GM21381 (cell line): Measurements from ENCODE around the gene NAIF1.
A peak's percentile ranks its signal among the peaks of the same experiment; 100 is the strongest.
"Not testable (repeated sequence)": the region's sequence is repeated elsewhere in the genome, so short reads cannot be mapped to it uniquely, and the experiment has no call there.

Experiments used
- ATAC-seq: cut with Tn5 transposase; IDR thresholded peaks from one replicate; pipeline ENCODE4 v1.9.1; 2021; ENCODE audit warnings: mild to moderate bottlenecking, moderate library complexity; ENCODE audit not compliant: unreplicated experiment

NAIF1 gene

GRCh38 chr9:128066713-128067644, at the start of gene NAIF1:
NAIF1 (minus strand) TSS chr9:128067320; CDS start chr9:128067101, 219 bp downstream.
- ATAC-seq, result peak; percentile 56

DNA sequence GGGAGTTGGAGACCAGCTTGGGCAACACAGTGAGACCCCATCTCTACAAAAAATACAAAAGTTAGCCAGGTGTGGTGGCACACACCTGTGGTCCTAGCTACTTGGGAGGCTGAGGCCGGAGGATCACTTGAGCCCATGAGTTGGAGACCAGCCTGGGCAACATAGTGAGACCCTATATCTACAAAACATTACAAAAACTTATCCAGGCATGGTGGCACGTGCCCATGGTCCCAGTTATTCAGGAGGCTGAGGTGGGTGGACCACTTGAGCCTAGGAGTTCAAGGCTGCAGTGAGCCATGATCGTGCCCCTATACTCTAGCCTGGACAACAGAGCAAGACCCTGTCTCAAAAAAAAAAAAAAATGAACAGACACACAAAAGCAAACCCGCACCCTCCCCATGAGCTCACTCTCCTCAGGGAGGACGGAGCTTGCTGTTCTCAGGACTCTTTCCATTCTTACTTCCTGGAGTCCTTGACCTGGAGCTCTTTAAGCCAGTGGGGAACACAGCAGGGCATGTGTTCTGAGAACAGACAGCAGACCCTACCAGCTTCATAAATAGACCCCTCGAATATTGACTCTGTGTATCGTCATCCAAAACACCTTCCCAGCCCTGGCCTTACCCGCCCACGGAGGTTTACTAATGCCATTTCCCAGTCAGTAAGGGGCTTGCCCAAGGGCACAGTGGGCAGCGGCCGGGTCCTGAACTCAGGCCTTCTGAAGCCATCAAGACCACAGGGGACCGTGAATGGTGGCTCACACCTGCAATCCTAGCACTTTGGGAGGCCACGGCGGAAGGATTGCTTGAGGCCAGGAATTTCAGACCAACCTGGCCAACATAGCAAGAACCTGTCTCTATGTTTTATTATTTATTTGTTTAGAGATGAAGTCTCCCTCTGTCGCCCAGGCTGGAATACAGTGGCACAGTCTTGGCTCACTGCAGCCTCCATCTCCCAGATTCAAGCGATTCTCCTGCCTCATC, 49.3 kb upstream of the NAIF1 start:
- no peak for ATAC-seq

DNA sequence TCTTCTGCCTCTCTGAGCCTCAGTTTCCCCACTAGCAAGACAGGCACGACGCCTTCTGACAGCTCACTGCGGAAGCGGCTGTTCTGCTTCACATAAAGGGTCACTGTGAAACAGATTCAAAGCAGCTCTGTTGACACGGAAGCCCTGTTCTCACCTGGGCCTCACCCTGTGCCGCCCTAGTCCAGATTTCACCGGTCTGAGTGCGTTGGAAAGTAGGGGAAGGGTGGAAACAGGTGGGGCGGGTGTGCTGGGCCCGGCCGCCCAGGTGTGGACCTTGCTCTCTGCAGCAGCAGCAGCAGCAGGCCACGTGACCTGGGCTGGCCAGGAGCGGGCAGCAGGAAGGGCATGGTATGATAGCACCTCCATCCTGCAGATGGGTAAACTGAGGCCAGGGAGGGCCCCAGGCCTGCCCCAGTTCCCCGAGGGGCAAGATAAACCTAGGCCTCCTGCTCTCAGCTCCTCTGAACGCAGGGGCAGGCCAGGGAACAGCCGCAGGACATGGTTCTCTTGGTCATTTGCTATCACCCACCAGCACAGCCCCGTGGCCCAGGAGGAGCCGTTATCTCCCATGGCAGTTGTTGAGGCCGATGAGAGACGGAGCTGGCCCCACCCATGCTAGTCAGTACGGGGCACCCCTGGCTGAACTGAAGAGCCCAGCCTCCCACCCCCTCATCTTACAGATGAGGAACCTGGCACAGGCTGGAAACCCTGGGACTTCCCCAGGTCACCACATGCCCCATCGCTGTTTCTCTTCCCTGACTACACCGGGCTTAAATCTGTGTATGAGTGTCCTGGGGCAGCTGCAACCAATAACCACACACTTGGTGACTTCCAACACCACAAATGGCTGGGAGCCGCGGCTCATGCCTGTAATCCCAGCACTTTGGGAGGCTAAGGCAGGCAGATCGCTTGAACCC, 48.3 kb upstream of the NAIF1 start:
- ATAC-seq, result no peak

DNA sequence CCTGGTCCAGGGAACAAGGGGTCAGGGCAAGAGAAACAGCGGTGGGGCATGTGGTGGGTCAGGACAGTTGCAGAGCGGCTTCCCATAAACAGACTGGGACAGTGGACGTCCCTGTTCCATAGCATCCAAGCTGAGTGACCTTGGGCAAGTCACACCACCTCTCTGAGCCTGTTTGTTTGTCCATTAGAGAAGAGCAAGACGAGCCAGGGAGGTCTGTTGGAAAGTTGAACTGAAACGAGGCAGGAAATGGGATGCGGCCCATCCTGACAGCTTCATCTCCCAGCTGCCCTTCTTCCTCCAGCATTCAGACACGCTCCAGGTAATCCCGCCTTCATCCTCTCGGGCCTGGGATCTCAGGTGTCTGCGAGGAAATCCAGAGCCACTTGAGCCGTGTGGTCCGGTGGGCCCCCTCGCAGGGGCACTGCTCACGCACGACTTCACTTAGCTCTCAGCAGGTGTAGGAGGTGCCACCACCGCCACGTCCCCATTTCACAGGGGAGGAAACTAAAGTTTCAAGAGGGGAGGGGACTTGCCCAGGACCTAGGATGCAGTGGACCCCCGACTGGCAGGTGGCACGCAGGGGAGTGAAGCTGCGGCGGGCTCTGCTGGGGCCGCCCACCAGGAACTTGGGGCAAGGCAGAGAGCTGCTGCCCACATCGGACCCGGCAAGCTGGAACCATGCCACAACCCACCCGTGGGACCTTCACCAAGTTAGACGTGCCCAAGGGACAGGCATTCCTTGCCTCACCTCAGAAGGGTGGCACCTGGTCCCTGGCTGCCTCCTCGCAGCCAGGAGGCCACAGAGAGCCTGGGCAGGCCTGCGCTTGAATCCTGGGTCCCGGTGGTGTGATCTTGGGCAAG, 47.4 kb upstream of the NAIF1 start:
- ATAC-seq, result no peak

GRCh38 chr9:128113526-128114325, 46.6 kb upstream of the NAIF1 start:
- ATAC-seq, result no peak

DNA sequence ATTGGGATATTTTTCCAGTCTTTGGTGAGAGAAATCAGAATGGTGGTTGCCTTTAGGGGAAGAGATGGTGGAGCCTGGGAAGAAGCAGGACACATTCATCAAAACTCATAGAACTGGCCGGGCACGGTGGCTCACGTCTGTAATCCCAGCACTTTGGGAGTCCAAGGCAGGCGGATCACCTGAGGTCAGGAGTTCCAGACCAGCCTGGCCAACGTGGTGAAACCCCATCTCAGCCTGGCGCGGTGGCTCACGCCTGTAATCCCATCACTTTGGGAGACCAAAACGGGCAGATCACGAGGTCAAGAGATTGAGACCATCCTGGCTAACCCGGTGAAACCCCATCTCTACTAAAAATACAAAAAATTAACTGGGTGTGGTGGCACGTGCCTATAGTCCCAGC, 44.6 kb upstream of the NAIF1 start:
- ATAC-seq, result not testable (repeated sequence)

- no peak for ATAC-seq
These were observed 42.1 kb upstream of the NAIF1 start for GRCh38 chr9:128109050-128109709.

DNA sequence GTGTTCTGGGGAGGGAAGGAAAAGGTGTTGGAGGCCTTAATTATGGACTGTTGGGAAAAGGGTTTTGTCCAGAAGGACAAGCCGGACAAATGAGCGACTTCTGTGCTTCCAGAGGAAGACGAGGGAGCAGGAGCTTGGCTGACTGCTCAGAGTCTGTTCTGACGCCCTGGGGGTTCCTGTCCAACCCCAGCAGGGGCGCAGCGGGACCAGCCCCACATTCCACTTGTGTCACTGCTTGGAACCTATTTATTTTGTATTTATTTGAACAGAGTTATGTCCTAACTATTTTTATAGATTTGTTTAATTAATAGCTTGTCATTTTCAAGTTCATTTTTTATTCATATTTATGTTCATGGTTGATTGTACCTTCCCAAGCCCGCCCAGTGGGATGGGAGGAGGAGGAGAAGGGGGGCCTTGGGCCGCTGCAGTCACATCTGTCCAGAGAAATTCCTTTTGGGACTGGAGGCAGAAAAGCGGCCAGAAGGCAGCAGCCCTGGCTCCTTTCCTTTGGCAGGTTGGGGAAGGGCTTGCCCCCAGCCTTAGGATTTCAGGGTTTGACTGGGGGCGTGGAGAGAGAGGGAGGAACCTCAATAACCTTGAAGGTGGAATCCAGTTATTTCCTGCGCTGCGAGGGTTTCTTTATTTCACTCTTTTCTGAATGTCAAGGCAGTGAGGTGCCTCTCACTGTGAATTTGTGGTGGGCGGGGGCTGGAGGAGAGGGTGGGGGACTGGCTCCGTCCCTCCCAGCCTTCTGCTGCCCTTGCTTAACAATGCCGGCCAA, 41.3 kb upstream of the NAIF1 start:
- no peak for ATAC-seq

- ATAC-seq, result no peak
These were observed 40.5 kb upstream of the NAIF1 start for GRCh38 chr9:128107468-128108268.

GRCh38 chr9:128106940-128107467, 39.9 kb upstream of the NAIF1 start:
- no peak for ATAC-seq

DNA sequence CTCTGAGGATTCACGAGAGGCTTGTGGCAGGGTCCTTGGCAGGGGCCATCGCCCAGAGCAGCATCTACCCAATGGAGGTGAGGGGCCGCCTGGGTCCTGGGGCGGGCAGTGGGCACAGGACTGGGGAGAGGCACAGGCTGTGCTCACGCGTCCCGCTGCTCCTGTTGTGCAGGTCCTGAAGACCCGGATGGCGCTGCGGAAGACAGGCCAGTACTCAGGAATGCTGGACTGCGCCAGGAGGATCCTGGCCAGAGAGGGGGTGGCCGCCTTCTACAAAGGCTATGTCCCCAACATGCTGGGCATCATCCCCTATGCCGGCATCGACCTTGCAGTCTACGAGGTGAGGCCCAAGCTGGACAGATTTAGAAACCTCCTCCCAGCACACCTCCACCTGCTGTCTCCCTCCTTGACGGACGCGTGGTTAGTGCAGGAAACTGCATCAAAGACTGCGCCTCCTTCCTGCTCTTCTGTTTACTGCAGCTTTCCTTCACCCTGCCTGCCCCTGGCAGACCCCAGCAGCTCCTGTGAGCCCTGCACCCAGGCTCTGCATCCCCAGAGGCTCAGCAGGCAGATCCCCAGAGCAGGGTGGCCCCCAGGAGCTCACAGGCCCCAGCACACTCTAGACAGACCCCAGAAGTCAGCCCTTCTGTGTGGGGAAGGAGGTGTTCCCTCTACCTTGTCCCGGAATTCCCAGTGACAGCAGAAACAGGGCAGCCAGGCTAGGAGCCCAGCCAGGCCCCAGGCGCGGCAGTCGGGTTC, 39.2 kb upstream of the NAIF1 start:
- no peak for ATAC-seq

- ATAC-seq, result no peak
These were observed 38.5 kb upstream of the NAIF1 start for GRCh38 chr9:128105538-128106175.

DNA sequence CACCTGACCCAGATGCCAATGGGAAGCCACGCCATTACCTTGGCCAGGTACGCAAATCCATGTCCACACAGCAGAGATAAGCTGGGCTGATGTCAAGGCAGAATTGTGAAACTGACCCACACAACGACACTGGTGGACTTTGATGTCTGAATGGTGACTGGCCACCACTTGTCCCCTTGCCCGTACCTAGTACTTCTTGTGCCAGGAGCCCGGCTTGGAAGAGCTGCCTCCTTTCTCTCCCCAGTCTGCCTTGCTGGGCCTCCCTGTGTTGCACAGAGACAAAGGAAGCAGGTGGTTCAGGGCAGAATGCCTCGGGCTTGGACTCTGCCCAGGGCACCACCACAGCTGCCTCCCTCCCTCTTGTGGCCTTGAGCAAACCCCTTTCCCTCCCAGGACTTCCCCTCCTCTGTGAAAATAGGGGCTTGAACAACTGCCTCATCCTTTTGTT, 37.1 kb upstream of the NAIF1 start:
- no peak for ATAC-seq

DNA sequence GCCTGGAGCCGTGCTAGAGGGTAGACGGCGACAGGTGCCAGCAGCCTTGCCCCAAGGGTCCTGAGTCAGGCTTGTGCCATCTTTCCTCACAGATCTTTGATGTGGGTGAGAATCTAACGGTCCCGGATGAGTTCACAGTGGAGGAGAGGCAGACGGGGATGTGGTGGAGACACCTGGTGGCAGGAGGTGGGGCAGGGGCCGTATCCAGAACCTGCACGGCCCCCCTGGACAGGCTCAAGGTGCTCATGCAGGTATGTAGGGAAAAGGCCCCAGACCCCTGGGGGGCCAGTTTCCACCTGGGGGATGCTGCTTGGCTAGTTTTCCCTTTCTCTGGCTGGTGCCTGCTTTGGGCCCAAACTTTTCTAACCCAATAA, 36.5 kb upstream of the NAIF1 start:
- no peak for ATAC-seq
